HepG2 (cell line): ENCODE measurements around the gene ATP2B2.

Experiments used
- TOPORS ChIP-seq: sonication (generic); formaldehyde crosslinking; IDR thresholded peaks from 2 replicates; pipeline ENCODE4 v1.8.0; 2023; ENCODE audit warnings: mild to moderate bottlenecking, missing genetic modification reagents
- ZNF407 ChIP-seq: sonication (generic); formaldehyde crosslinking; IDR thresholded peaks from one replicate; pipeline ENCODE4 v1.5.1; 2020; ENCODE audit warnings: mild to moderate bottlenecking, missing genetic modification reagents; ENCODE audit errors: not compliant biosample characterization

- no peak for TF ChIP-seq ZNF407 (CRISPR knock-in tag)
- TF ChIP-seq TOPORS (CRISPR knock-in tag): no peak
These were observed 200.0 kb downstream of the ATP2B2 start for GRCh38 chr3:10305331-10305902.
